Activated T-helper 1 cell treated with anti-CD3 and anti-CD28 coated beads, Interleukin-2, amount 50 U/mL, for 16 hours (primary cell): ENCODE data around the gene PARP4.
"Not testable (repeated sequence)": the region's sequence is repeated elsewhere in the genome, so short reads cannot be mapped to it uniquely, and the experiment has no call there.

ENCODE experiments used
- DNase-seq, 2 donors: peaks; one replicate each; pipeline ENCODE4 v3.0.0-alpha.2; 2020; ENCODE audit warnings: low read depth in 1 of 2, low spot score in 1 of 2

PARP4 gene

DNA sequence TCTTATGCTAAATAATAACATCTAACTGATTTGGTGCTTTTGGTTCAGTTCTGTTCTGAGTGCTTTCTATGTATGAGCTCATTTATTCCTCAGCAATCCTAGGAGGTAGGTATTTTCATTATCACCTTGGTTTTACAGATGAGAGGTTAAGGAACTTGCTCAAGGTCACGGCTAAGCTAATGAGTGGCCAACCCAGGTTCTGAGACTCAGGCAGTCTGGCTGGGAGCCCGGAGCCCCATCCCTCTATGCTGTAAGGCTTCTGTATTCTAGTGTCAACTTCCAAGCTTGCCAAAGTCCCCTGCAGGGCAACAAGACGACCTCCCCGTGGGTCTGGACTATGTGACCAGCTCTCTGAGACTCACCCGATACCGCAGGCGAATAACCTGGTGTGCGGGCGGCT, 60.5 kb downstream of the PARP4 start:
- DNase-seq, result no peak

GRCh38 chr13:24450530-24450929, 62.0 kb downstream of the PARP4 start:
- no peak for DNase-seq

DNA sequence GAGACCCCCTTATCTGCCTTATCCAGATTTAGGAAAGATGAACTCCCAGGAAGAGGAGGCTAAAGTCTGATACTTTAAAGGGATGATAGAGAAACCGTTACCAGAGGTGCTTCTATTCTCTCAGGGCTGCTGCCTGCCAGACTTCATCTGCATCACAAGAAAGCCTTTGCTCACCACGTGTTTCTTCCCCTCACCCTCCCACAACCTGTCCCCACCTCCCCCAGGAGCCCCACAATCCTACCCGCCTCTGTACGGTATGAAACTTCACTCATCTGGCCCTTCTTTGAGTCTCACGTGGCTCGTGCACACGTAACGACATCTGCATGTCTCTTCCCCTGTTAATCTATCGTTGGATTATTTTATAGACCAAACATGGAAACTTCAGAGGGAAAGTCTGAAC, 67.7 kb downstream of the PARP4 start:
- not testable (repeated sequence) for DNase-seq

GRCh38 chr13:24443366-24443765, 69.2 kb downstream of the PARP4 start:
- no peak for DNase-seq

- DNase-seq, result not testable (repeated sequence)
These were observed 86.5 kb downstream of the PARP4 start for GRCh38 chr13:24426045-24426444.

- DNase-seq, result not testable (repeated sequence)
These were observed 92.9 kb downstream of the PARP4 start for GRCh38 chr13:24419668-24420067.

- no peak for DNase-seq
These were observed 104.7 kb downstream of the PARP4 start for GRCh38 chr13:24407844-24408243.

- no peak for DNase-seq
These were observed 106.1 kb downstream of the PARP4 start for GRCh38 chr13:24406524-24406923.

- DNase-seq, result no peak
These were observed 115.8 kb downstream of the PARP4 start for GRCh38 chr13:24396821-24397220.

DNA sequence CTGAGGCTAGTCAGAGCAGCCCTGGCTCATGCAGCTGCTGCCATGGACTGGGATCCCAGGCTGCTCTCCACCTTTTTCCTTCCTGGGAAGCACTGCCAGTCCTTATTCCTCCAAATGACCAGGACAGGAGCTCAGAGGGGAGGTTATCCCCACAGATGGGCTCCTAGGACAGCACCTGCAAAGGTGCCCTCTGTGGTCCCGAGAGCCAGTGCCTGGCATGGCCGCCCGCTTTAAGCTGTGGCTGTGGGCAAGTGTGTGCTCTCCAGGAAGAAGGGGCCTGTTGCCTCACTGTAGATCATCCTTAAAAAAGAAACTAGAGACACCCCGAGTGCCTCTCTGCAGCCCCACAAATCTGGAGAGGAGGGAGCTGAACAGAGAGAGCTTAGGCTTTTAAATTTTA, 119.6 kb downstream of the PARP4 start:
- no peak for DNase-seq

DNA sequence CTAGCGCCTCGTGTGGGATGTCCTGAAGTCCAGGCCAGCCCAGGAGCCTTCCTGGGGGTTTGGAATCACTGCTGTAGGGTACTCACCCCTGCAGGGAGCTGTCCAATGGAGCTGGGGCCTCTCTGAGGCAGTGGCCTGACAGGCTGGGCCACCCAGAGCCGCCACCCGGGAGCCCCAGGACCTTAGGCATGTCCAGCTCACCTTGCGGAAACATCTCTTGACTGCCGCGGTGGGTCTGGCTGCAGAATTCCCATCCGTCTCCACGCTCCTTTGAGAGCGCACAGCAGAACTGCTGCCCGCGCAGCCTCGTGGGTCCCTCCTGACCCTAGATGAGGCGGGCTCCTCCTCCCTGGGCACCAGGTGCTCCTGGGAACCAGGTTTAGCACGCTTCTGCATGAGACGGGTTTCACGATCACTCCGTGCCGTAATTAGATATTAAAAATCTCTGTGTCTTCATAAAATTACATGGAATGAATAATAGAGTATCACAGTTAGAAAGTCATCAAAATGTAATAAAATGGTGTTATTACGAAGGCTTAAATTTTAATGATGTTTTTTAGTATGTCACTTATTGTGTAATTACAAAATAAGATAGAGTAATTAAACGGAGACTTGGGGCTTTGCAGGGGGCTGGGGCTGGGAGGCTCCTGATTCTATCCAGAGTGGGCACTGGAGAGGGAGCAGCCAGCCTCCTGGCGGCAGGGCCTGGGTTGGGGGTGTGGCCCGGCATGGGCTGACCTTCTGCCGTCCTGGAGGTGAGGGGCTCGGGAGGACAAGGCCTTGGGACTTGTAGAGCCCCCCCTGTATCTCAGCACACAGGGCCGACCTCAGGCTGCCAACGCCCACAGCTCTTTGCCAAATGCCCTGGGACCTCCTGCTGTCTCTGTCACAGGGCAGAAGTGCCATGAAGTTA, 120.6 kb downstream of the PARP4 start:
- not testable (repeated sequence) for DNase-seq

GRCh38 chr13:24390795-24391194, 121.8 kb downstream of the PARP4 start:
- not testable (repeated sequence) for DNase-seq

GRCh38 chr13:24389506-24389905, 123.1 kb downstream of the PARP4 start:
- DNase-seq, result no peak

- not testable (repeated sequence) for DNase-seq
These were observed 123.8 kb downstream of the PARP4 start for GRCh38 chr13:24388743-24389142.

DNA sequence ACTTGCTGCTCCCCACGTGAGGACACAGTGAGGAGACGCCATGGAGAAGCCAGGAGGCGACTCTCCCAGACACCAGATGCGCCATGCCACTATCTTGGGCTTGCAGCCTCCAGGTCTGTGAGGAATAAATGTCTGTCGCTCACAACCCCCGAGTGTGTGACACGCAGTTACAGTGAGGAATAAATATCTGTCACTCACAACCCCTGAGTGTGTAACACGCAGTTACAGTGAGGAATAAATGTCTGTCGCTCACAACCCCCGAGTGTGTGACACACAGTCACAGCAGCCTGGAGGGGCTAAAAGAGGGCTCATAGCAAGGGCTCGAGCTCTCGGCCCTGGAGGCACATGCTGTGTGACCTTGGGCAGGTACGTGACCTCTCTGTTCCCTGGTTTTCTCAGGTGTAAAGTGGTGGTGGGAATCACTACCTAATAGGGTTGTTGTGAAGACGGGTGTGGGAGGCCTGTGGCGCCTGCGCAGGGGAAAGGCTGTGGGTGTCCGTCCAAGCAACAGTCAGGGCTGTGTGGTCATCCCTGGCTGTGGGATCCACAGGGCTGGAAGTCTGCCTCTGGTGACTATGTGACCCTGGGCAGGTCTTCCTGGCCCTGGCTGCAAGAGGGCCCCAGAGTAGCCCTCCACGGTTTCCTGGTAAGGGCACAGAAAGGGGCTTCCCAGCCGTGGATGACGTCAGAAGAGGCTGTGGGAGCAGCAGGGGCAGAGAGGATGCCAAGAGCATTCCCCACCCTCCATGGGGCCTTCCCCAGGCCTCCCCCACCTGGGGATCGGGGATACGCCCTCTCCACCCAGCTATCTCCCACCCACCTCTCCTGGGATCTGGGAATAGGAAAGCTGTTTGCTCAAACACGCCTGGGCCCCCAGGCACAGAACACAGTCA, 125.5 kb downstream of the PARP4 start:
- no peak for DNase-seq

- no peak for DNase-seq
These were observed 126.7 kb downstream of the PARP4 start for GRCh38 chr13:24385902-24386301.

- not testable (repeated sequence) for DNase-seq
These were observed 127.6 kb downstream of the PARP4 start for GRCh38 chr13:24384946-24385345.

DNA sequence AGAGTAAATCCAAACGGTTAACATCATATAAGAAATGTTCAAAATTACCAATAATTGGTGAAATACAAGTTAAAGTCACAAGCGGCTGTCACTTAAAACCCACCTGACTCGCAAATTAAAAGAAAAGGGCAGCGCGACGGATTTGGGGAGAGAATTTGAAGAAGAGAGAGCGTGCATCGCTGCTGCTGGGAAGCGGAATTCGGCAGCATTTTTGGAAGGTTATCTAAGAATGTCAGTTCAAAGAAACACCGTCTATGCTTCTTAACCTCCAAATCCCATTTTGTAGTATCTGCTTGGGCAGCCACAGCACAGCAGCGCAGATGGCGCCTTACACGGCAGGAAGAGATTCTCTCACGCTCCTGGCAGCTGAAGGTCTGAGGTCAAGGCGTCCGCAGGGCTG, 128.5 kb downstream of the PARP4 start:
- DNase-seq, result not testable (repeated sequence)

- no peak for DNase-seq
These were observed 130.9 kb downstream of the PARP4 start for GRCh38 chr13:24381541-24382265.

- DNase-seq, result not testable (repeated sequence)
These were observed 131.7 kb downstream of the PARP4 start for GRCh38 chr13:24380881-24381280.

DNA sequence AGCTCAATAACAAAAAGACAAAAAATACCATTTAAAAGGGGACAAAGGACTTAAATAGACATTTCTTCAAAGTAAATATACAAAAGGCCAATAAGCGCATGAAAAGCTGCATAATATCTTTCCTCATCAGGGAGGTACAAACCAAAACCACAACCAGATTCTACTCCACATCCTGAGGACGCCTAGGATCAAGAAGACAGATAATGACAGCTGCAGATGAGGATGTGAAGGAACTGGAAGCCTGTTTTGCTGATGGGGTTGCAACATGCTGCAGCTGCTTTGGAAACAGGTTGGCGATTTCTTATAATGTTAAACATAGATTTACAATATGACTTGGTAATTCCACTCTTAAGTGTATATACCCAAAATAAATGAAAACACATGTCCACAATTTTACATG, 132.4 kb downstream of the PARP4 start:
- not testable (repeated sequence) for DNase-seq
